HAP-1 (cell line): ENCODE results near the gene INTS12.
A peak's percentile ranks its signal among the peaks of the same experiment; 100 is the strongest.

ENCODE experiments used
- DNase-seq, 2 experiments: peaks; one replicate each; pipeline ENCODE4 v3.0.0-alpha.2; 2016 to 2020; ENCODE audit warnings: low spot score in 2 of 2
- H3K27me3 ChIP-seq: fragments of 250-450 bp; sonication (Bioruptor Pico); 2 replicates; pipeline ENCODE4 v1.5.1; 2020; ENCODE audit warnings: low read depth, mild to moderate bottlenecking, moderate library complexity
- H3K36me3 ChIP-seq: fragments of 250-450 bp; sonication (Bioruptor Pico); replicated peaks from 2 replicates; pipeline ENCODE4 v1.5.1; 2020; ENCODE audit warnings: mild to moderate bottlenecking
- H3K4me1 ChIP-seq: fragments of 250-450 bp; sonication (Bioruptor Pico); 2 replicates; pipeline ENCODE4 v1.5.1; 2020; ENCODE audit warnings: mild to moderate bottlenecking
- H3K4me3 ChIP-seq: fragments of 250-450 bp; sonication (Bioruptor Pico); 2 replicates; pipeline ENCODE4 v1.5.1; 2020; ENCODE audit warnings: mild to moderate bottlenecking, moderate library complexity
- H3K9me3 ChIP-seq: fragments of 250-450 bp; sonication (Bioruptor Pico); 2 replicates; pipeline ENCODE4 v1.5.1; 2020; ENCODE audit warnings: mild to moderate bottlenecking, moderate library complexity
- in situ Hi-C: fragments of 300-500 bp; cut with MboI; formaldehyde crosslinking; loops from 3 replicates; pipeline ENCODE4 v1.14.3; 2020; ENCODE audit warnings: low sequenced_read_pairs, inconsistent platforms, mixed read lengths

Gene INTS12

GRCh38 chr4:105666693-105667092 is 41.8 kb downstream of the INTS12 start:
- no peak overlapping the region for H3K4me3 ChIP-seq
- no peaks in the 10 kb centered on the region for H3K27me3 ChIP-seq
- H3K36me3 ChIP-seq = no peaks in the 10 kb centered on the region
- H3K4me1 ChIP-seq = peaks cover 7% of the 10 kb centered on the region
- no peaks in the 10 kb centered on the region for H3K9me3 ChIP-seq
- peak in 1 of 2 experiments; percentile 66 for DNase-seq
- in situ Hi-C loops = no loop called here

DNA sequence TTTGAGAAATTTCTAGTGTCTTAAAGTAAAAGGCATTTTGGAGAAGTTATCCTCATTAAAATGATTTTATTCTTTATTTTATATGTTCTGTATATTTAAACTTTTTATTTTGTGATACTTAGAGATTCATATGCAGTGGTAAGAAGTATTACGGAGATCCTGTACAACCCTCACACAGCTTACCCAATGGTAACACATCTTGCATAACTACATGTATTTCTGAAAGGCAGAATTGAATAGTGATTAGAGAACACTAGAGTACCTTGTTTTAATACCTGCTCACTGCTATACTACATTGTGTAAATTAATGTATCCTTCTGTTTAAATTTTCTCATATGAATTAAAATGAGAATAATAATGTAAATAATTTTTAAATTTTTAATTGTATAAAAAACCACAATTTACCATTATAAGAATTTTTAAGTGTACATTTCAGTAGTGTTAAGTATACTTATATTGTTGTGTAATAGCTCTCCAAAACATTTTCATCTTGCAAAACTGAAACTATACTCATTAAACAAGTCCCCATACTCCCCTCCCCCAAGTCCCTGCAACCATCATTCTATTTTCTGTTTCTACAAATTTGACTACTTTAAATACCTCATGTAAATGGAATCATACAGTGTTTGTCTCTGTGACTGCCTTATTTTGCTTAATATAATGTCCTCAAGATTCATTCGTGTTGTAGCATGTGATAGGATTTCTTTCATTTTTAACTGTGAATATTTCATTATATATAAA is 45.4 kb downstream of the INTS12 start:
- in situ Hi-C loops = no loop called here
- H3K4me3 ChIP-seq = no peak overlapping the region
- no peaks in the 10 kb centered on the region for H3K9me3 ChIP-seq
- H3K27me3 ChIP-seq = no peaks in the 10 kb centered on the region
- H3K4me1 ChIP-seq = no peaks in the 10 kb centered on the region
- DNase-seq = no peak
- H3K36me3 ChIP-seq = no peaks in the 10 kb centered on the region

- H3K36me3 ChIP-seq = no peaks in the 10 kb centered on the region
- H3K27me3 ChIP-seq = no peaks in the 10 kb centered on the region
- H3K9me3 ChIP-seq = no peaks in the 10 kb centered on the region
- H3K4me3 ChIP-seq = no peak overlapping the region
- DNase-seq = no peak
- in situ Hi-C loops = no loop called here
- H3K4me1 ChIP-seq = no peaks in the 10 kb centered on the region
Measured at GRCh38 chr4:105661028-105661427, 47.5 kb downstream of the INTS12 start.

- Histone ChIP-seq H3K4me1 (no peaks in the 10 kb centered on the region), H3K9me3 (no peaks in the 10 kb centered on the region), H3K4me3 (no peak overlapping the region), H3K36me3 (no peaks in the 10 kb centered on the region), H3K27me3 (no peaks in the 10 kb centered on the region)
- in situ Hi-C loops = no loop called here
- no peak for DNase-seq
Measured at GRCh38 chr4:105659190-105659589, 49.3 kb downstream of the INTS12 start.

DNA sequence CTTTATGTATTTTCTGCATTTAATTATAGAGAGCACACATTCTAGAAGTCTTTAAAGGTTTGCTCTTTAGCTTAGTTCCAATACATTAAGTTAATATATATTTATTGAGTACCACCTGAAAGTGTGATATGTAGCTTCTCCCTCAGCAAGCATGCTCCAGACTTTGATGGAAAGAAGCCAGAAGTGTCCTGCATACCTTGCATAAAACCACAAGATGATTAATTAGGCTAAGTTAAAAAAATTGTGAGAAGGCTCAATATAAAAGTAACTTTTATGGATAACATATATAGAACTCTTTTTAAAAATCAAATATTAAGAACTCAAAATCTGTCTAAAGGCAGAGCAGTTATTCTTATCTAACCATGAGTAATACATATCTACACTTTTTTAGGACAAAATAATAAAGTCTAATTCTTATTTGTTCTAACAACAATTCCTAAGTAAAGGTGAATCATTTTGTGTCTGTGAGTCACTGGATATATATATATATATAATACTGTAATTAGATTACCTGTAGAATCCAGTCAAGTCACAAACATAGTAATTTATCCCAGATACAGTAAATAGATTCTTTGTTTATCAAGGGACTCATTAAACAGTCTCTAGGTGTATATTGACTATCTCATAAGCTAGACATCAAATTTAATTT is 51.2 kb downstream of the INTS12 start:
- no peak for DNase-seq
- Histone ChIP-seq H3K4me3 (no peak overlapping the region), H3K36me3 (no peaks in the 10 kb centered on the region), H3K4me1 (no peaks in the 10 kb centered on the region), H3K27me3 (no peaks in the 10 kb centered on the region), H3K9me3 (no peaks in the 10 kb centered on the region)
- in situ Hi-C loops = no loop called here

DNA sequence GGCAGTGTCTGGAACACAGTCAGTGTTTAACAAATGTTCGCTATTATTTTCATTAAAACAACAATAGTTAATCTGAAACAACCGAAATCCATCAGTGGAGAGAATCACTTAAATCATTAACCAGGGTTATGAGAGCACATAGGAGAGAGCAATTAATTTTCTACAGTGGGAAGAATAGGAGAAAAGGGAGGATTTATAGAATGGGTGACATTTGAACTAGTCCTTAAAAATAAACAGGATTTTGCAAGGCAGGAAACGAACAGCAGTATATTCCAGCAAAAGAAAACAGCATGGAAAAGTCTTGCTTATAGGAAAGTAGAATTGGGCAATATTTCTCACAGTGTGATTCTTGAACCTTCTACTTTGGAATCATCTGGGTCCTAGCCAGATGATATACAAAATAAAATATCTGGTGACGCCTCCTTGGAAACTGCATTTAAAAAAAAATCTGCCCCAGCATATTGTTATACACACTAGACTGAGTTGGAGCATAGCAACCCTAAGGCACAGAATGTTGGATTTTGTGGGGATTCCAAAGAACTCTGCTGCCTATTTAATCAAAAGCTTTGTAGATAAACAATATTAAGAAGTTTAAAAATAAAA is 56.1 kb downstream of the INTS12 start:
- DNase-seq = no peak
- no peaks in the 10 kb centered on the region for H3K4me1 ChIP-seq
- no peaks in the 10 kb centered on the region for H3K36me3 ChIP-seq
- no peaks in the 10 kb centered on the region for H3K27me3 ChIP-seq
- no peaks in the 10 kb centered on the region for H3K9me3 ChIP-seq
- in situ Hi-C loops = no loop called here
- no peak overlapping the region for H3K4me3 ChIP-seq

DNA sequence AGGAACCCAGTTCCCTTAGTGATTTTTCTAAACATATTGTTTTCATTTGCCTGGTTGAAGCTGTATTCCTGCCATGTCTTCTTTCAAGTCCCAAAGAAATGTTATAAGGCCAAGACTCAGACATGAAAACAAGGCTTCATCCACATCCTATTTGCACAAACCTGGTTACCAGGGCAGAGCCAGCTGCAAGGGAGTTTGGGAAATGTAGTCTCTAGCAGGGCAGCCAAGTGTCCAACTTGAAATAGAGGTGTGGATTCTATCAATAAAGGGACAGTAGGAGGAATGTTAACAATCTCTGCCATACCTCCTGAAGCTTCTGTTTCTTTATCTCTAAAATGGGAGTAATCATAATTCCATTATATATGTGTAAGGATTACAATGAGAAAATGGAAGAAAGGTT is 56.6 kb downstream of the INTS12 start:
- no peaks in the 10 kb centered on the region for H3K4me1 ChIP-seq
- DNase-seq = no peak
- no peak overlapping the region for H3K4me3 ChIP-seq
- no peaks in the 10 kb centered on the region for H3K9me3 ChIP-seq
- in situ Hi-C loops = no loop called here
- no peaks in the 10 kb centered on the region for H3K27me3 ChIP-seq
- no peaks in the 10 kb centered on the region for H3K36me3 ChIP-seq

- DNase-seq = no peak
- no peaks in the 10 kb centered on the region for H3K4me1 ChIP-seq
- in situ Hi-C loops = no loop called here
- no peak overlapping the region for H3K4me3 ChIP-seq
- H3K9me3 ChIP-seq = no peaks in the 10 kb centered on the region
- no peaks in the 10 kb centered on the region for H3K27me3 ChIP-seq
- no peaks in the 10 kb centered on the region for H3K36me3 ChIP-seq
Measured at GRCh38 chr4:105650190-105650589, 58.3 kb downstream of the INTS12 start.

- in situ Hi-C loops = no loop called here
- H3K36me3 ChIP-seq = no peaks in the 10 kb centered on the region
- H3K9me3 ChIP-seq = no peaks in the 10 kb centered on the region
- no peak for DNase-seq
- no peak overlapping the region for H3K4me3 ChIP-seq
- H3K27me3 ChIP-seq = no peaks in the 10 kb centered on the region
- H3K4me1 ChIP-seq = no peaks in the 10 kb centered on the region
Measured at GRCh38 chr4:105645440-105645839, 63.0 kb downstream of the INTS12 start.

DNA sequence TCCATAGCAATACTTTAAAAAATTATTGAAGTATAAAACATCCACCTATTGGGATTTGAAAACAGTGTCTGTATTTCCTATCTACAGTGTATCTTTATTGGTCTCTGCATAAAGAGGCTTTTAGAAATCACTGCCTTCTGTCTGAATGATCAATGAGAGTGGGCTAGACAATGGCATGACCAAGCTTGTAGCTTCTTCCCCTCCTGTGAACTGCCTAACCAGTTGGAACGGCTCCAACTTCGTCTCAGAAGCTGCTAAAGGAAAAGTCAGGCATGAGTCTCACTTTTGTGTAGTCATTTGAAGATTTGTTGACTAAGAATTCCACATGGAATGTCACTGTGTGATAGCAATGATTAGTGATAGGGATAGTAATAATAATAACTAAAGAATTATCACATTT is 64.2 kb downstream of the INTS12 start:
- in situ Hi-C loops = no loop called here
- H3K4me3 ChIP-seq = no peak overlapping the region
- no peaks in the 10 kb centered on the region for H3K36me3 ChIP-seq
- no peaks in the 10 kb centered on the region for H3K27me3 ChIP-seq
- peak; percentile 38 to 52 for DNase-seq
- no peaks in the 10 kb centered on the region for H3K4me1 ChIP-seq
- H3K9me3 ChIP-seq = no peaks in the 10 kb centered on the region

- no peak for DNase-seq
- H3K4me1 ChIP-seq = peaks cover 11% of the 10 kb centered on the region
- in situ Hi-C loops = no loop called here
- H3K4me3 ChIP-seq = no peak overlapping the region
- no peaks in the 10 kb centered on the region for H3K9me3 ChIP-seq
- H3K36me3 ChIP-seq = no peaks in the 10 kb centered on the region
- no peaks in the 10 kb centered on the region for H3K27me3 ChIP-seq
Measured at GRCh38 chr4:105641845-105642244, 66.6 kb downstream of the INTS12 start.

DNA sequence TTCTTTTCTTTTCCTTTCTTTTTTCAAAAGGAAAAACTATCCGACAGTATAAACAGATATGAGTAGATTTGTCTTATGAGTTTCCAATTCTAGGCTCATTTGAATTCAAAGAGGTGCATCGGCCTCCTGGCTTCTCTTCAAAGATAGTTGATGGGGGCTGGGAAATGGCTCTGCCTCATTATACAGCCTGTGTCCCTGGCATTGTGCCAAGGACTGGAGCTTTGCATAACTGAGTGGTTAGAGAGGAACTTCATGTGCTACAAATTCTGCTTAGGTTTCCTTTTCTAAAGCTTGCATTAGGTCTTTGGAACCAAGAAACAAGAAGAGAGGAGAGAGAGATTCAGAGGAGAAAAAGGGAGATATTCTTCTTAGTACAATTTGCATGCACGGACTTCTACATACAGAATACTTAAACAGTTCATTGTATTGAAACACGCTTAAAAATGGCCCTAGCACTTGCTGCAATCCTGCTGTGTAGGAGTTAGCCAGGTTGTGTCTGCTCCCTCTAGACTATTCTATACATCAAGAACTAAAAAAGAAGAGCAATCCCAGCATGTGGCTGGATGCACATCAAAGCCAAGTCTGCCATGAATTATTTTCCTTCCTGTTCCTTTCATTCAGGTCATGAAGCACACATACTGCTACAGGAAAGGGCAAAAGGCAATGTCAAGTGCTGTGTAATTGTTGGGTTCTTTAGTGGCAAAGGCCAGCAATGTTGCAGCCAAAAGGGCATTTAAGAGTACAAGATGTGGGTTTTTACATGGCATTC is 70.9 kb downstream of the INTS12 start:
- H3K36me3 ChIP-seq = no peaks in the 10 kb centered on the region
- DNase-seq = peak; percentile 38 to 86

DNA sequence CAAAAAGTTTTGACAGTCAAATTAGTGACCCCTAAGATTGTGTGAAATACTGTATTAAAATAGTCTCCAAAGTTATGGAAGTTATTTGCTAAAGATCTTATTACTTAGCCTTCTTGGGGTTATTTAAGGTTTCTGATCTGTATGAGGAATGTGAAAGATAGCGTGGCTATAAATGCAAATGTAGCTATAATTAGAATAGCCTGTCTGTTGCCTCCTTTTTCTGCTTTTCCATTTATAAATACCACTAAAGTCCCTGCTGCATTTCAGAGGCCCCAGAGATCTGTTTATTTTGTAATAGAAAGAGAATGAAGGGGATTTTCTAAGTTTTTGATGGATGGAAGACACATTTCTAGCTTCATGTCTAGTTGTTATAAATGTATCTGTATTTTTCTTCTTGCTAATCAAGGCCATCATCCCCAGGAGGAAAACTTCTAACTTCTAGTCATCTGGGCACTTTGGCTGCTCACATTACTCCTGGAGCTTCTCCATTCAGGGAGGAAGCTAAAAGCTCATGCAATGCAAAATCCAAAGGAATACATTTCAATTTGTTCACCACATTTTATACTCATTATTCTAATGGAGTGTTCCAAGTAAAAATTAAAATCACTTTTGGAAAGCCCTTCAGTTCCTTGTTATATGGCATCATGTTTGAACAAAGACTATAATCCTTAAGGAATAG is 73.9 kb downstream of the INTS12 start:
- peak in 1 of 2 experiments; percentile 50 for DNase-seq
- in situ Hi-C loops = no loop called here
- H3K4me1 ChIP-seq = peaks cover 59% of the 10 kb centered on the region
- H3K36me3 ChIP-seq = no peaks in the 10 kb centered on the region
- H3K9me3 ChIP-seq = no peaks in the 10 kb centered on the region
- no peak overlapping the region for H3K4me3 ChIP-seq
- no peaks in the 10 kb centered on the region for H3K27me3 ChIP-seq

More for the DNA sequence above, 70.9 kb downstream of the INTS12 start:
- Histone ChIP-seq H3K4me3 (no peak overlapping the region), H3K27me3 (no peaks in the 10 kb centered on the region), H3K4me1 (peaks cover 42% of the 10 kb centered on the region), H3K9me3 (no peaks in the 10 kb centered on the region)
- in situ Hi-C loops = no loop called here
